NCI-H187 (cell line): ENCODE results near the gene LHFPL6.

Source experiments
- DNase-seq, 2 experiments: peaks; one replicate each; lab custom pipeline; 2025; lab: John Stamatoyannopoulos, UW

Gene LHFPL6

DNA sequence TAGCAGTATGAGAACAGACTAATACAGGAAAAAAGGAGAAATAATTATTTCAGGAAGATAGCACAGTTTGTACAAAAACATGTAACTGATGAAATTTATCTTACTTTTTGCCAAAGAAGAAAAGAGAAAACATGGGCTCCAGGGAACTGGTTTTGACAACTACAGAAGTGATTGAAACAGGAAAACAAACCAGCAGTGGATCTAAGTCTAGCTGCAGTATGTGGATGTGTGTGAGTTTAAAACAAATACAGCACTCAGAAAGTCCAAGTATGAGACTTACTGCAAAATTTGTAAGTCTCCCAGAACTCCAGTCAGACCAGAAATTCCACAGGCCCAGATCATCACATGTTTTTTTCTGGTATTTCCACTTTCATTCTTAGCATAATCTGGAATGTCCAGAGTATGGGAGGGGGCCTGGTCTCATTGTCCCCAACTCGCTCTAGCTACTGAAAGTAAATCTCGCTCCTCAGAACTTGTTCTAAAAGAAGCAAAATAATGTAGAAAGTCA, 305.3 kb downstream of the LHFPL6 start:
- no peak for DNase-seq

DNA sequence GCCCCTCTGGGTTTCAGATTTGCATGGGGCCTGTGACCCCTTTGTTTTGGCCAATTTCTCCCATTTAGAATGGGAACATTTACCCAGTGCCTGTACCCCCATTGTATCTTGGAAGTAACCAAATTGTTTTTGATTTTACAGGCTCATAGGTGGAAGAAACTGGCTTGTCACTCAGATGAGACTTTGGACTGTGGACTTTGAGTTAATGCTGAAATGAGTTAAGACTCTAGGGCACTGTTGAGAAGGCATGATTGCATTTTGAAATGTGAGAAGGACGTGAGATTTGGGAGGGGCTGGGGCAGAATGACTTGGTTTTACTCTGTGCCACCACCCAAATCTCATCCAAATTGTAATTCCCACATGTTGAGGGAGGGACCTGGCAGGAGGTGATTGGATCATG, 306.0 kb downstream of the LHFPL6 start:
- no peak for DNase-seq

DNA sequence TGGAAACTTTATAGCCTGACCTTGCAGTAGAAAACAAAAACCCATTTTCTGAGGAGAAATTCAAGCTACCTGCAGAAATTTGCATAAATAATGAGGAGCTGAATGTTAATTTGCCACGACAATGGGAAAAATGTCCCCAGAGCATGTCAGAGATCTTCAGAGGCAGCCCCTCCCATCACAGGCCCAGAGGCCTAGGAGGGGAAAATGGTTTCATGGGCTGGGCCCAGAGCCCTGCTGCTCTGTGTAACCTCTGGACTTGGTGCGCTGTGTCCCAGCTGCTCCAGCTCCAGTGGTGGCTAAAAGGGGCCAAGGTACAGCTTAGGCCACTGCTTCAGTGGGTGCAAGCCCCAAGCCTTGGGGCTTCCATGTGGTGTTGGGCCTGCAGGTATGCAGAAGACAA, 306.8 kb downstream of the LHFPL6 start:
- no peak for DNase-seq
